Left lung (tissue), 10 donors: ENCODE measurements around the gene SCUBE2. TPM values are rescaled to one million over a fixed set of nuclear protein-coding genes. Genes with fewer than 3 reads are reported as not detected.

Experiments used
- ATAC-seq: fragments of 200-7000 bp; cut with Tn5 transposase; one replicate; pipeline ENCODE4 v1.9.1; 2020; ENCODE audit warnings: moderate library complexity
- DNase-seq, 4 donors: peaks; one replicate each; pipeline ENCODE4 v3.0.0-alpha.2; 2013 to 2020
- H3K27ac ChIP-seq, 2 donors: fragments of 200-600 bp; sonication (generic) in 1 of 2; one replicate each; pipeline versions ENCODE4 v1.5.0 to v1.8.0; 2020 to 2021
- H3K27me3 ChIP-seq, 2 donors: fragments of 200-600 bp; sonication (generic) in 1 of 2; one replicate each; pipeline versions ENCODE4 v1.5.0 to v1.8.0; 2020 to 2021
- H3K36me3 ChIP-seq, 2 donors: fragments of 200-600 bp; sonication (generic) in 1 of 2; one replicate each; pipeline versions ENCODE4 v1.5.0 to v1.8.0; 2020 to 2021
- H3K4me1 ChIP-seq, 2 donors: fragments of 200-600 bp; one replicate each; pipeline ENCODE4 v1.8.0; 2021
- H3K4me3 ChIP-seq, 2 donors: fragments of 200-600 bp; sonication (generic) in 1 of 2; one replicate each; pipeline versions ENCODE4 v1.5.0 to v1.8.0; 2020 to 2021; ENCODE audit warnings: mild to moderate bottlenecking in 1 of 2
- H3K9me3 ChIP-seq, 2 donors: fragments of 200-600 bp; sonication (generic) in 1 of 2; one replicate each; pipeline versions ENCODE4 v1.5.0 to v1.8.0; 2020 to 2021
- CTCF ChIP-seq, 2 donors: fragments of 200-600 bp; sonication (generic) in 1 of 2; IDR thresholded peaks; one replicate each; pipeline versions ENCODE4 v1.5.0 to v1.8.0; 2021; ENCODE audit warnings: antibody characterized with exemption in 2 of 2
- intact Hi-C, 2 donors: fragments of 100-400 bp; cut with DNase I; formaldehyde crosslinking; loops; one replicate each; pipeline versions ENCODE4 v1.11.2 to v1.14.2; 2022
- polyA plus RNA-seq, 6 donors: library from polyadenylated mRNA; unstranded; fragments of 120-200 nt; gene quantifications; one replicate each; pipeline ENCODE4 v1.2.1, GENCODE V29; 2013; ENCODE audit not compliant: insufficient read length in 6 of 6
- total RNA-seq, 2 donors: library from RNA; stranded (reverse); fragmentation: NEBNext Ultra II Directional; extraction: Animal tissue kit (Norgen Biotek cat#: 25700); gene quantifications; one replicate each; pipeline ENCODE4 v1.2.1, GENCODE V29; 2021
- donor health status: DM: no; HTN: yes; CAD: no.
- donor health status: DM: no; HTN: no; CAD: no.

SCUBE2 gene
- total and polyA plus RNA-seq, 8 donors, result 2.7 to 55.9 (median 36.0) TPM

- Histone ChIP-seq H3K4me3 (no peak overlapping the region), H3K27me3 (peaks cover 8 to 19% of the 10 kb centered on the region in 2 donors), H3K9me3 (peaks cover 0 to 2% of the 10 kb centered on the region in 2 donors), H3K36me3 (no peaks in the 10 kb centered on the region), H3K4me1 (peaks cover 8 to 10% of the 10 kb centered on the region in 2 donors), H3K27ac (no peak overlapping the region)
- ATAC-seq, result no peak
- intact Hi-C loops, result no loop called here
- no peak for DNase-seq
- no peak for TF ChIP-seq CTCF (IDR thresholded peaks at IDR 0.05)
Measured at GRCh38 chr11:9008661-9009060, 82.7 kb downstream of the SCUBE2 start.

GRCh38 chr11:9008011-9008550 is 83.3 kb downstream of the SCUBE2 start:
- H3K27me3 ChIP-seq, result peaks cover 14 to 25% of the 10 kb centered on the region in 2 donors
- intact Hi-C loops, result no loop called here
- H3K36me3 ChIP-seq, result no peaks in the 10 kb centered on the region
- DNase-seq, result no peak
- H3K4me1 ChIP-seq, result peaks cover 13 to 16% of the 10 kb centered on the region in 2 donors
- peaks cover 0 to 2% of the 10 kb centered on the region in 2 donors for H3K9me3 ChIP-seq
- TF ChIP-seq CTCF (IDR thresholded peaks at IDR 0.05), result no peak
- H3K4me3 ChIP-seq, result no peak overlapping the region
- H3K27ac ChIP-seq, result no peak overlapping the region
- ATAC-seq, result no peak

GRCh38 chr11:9005087-9005486 is 86.3 kb downstream of the SCUBE2 start:
- no peak overlapping the region for H3K27ac ChIP-seq
- no peak for DNase-seq
- TF ChIP-seq CTCF (IDR thresholded peaks at IDR 0.05), result no peak
- peaks cover 30 to 53% of the 10 kb centered on the region in 2 donors for H3K27me3 ChIP-seq
- intact Hi-C loops, result no loop called here
- H3K36me3 ChIP-seq, result no peaks in the 10 kb centered on the region
- H3K9me3 ChIP-seq, result peaks cover 0 to 2% of the 10 kb centered on the region in 2 donors
- H3K4me1 ChIP-seq, result peaks cover 18 to 31% of the 10 kb centered on the region in 2 donors
- no peak overlapping the region for H3K4me3 ChIP-seq
- no peak for ATAC-seq

DNA sequence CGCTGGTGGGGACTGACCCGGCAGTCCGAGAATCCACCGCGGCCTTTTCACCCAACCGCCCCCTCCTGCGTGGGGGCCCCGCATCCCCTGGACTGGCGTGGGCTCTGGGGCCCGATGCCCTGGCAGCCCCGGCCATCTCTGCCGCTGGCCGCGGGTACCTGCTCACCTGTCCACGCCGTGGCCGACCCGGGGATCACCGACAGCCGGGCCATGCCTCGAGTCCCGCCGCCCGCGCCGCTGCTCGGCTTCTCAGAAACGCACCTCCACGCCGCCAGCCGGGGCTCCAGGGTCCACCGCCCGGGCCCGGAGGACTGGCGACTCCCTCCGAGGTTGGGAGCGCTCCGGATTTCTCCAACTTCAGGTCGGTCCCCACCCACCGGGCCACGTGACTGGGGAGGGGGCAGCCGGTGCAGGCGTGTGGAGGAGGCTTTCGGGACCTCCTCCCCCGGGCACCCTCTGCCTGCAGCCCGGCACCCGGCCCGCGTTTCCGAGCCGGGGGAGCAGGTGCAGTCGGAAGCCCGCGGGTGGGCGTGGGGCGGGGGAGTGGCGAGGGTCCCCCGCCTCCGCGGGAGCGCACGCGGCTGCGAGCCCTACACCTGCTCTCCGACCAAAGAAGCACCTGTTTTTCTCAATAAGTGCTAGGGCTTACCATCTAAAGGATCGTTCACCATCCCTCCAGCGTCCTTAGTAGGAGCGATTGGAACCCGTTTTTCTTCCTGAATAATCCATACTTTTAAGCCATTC is 87.0 kb downstream of the SCUBE2 start:
- Histone ChIP-seq H3K27ac (no peak overlapping the region), H3K4me3 (peak overlapping the region; percentile 27 to 47), H3K4me1 (peaks cover 18 to 31% of the 10 kb centered on the region in 2 donors), H3K9me3 (no peaks in the 10 kb centered on the region), H3K36me3 (no peaks in the 10 kb centered on the region), H3K27me3 (peaks cover 30 to 53% of the 10 kb centered on the region in 2 donors)
- DNase-seq, result peak in 2 of 4 donors; percentile 37 to 85
- intact Hi-C loops, result no loop called here
- no peak for TF ChIP-seq CTCF (IDR thresholded peaks at IDR 0.05)
- ATAC-seq, result peak; percentile 18

GRCh38 chr11:9003573-9004182 is 87.7 kb downstream of the SCUBE2 start, which contains the start of gene NRIP3:
Gene NRIP3 (minus strand): TSS chr11:9004001. CDS start chr11:9003935, 66 bp downstream.
- TF ChIP-seq CTCF (IDR thresholded peaks at IDR 0.05), result no peak
- Histone ChIP-seq H3K9me3 (no peaks in the 10 kb centered on the region), H3K36me3 (no peaks in the 10 kb centered on the region), H3K4me1 (peaks cover 18 to 31% of the 10 kb centered on the region in 2 donors), H3K27me3 (peaks cover 30 to 53% of the 10 kb centered on the region in 2 donors), H3K4me3 (peak within 1 kb of the TSS; percentile 27 to 47), H3K27ac (no peak within 1 kb of the TSS)
- DNase-seq (peak; percentile 53 to 93 (median 68)), ATAC-seq (peak; percentile 86)
- intact Hi-C loops, result no loop called here
